ENCODE data around the gene RNLS.

RNLS gene

DNA sequence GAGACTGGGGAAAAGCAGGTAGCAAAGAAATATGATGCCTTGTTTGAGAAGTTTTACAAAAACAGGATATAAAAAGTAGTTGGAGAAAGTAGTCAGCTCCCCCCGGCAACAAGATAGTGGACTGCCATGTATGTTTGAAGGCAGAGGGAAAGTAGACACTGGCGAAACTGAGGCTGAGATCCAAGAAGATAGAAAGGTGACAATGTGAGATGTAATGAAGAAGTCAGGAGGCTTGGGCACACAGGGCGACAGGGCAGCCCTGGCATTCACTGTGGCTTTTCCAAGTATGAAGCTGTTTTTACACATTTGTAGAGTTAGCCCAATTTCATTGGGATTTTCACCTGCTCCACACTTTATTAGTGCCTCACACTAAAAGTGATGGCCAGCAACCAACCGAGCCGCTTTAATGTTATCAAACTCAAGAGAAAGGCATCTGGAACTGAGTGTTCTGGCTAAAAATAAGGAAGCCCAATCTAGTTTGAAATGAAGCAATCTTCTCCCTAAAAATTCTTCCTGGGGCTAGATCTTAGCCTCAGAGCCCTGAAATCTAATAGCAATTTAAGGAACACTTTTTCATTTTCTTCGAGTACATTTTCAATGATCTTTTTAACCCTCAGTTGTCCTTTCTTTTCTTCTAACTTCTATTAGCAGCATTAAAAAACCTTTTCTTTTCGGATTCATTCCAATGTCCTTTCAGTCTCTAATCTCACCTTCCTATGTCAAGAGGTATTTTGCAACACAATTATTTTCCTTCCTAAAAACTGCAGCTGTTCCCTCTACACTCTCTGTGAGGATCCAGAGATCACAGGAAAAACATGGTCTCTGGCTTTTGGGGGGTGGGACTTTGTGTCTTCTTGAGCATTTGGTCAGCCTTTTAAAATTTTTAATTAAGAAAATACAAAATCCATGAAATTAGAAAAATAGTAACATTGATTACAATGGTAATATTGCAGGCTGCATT, 108.0 kb downstream of the RNLS start:
- Histone ChIP-seq H3K27me3 (ENCODE audit: control insufficient read depth, insufficient read depth, low read length) (no peaks in the 10 kb centered on the region), H3K9ac (ENCODE audit: low read depth, low read length) (no peak overlapping the region), H3K27ac (ENCODE audit: low read depth, low read length) (no peak overlapping the region), H3K36me3 (ENCODE audit: control insufficient read depth, insufficient read depth, low read length) (no peaks in the 10 kb centered on the region), H3K9me3 (ENCODE audit: control insufficient read depth, insufficient read depth, low read length) (peaks cover 5% of the 10 kb centered on the region; the same call in 1 of the 2 replicates), H3K4me1 (ENCODE audit: control insufficient read depth, insufficient read depth, low read length) (peaks cover 16% of the 10 kb centered on the region), H3K4me3 (ENCODE audit: low read depth, low read length) (no peak overlapping the region)

DNA sequence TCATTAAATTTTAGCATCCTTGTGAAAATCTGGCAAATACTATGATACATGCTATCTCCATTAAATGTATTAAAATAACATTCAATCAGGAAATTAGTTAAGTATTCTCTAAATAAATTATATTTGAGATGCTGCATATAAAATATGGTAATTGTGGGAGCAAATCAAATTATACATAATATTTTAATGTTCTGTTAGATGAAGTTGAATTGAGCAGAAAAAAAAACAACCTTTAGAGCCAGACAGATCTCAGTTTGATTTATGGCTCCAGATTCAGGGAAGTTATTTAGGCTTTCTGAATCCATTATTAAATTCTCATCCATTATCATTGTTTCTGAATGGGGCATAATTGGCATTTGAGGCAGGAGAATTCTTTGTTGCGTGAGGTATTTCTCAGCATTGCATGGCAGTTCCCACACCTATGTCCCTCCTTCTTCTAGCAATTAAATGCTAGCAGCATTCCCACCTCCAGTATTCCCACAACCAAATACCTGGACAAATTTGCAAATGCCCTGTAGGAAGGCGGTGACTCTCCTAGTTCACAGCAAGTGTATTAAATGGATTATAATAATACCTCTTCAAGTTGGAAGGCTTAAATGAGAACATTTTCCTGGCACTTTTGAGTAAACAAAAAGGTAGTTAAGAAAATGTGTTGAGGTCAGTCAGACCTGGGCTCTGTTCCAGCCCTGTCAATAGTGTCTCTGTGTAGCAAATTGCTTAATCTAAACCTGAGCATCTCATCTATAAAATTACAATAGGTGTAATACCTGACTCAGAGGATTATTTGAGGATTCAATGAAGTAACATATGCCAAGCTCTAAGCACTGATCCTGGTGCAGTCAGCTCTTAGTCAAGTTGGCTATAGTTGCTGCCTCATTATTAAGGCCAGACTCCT, 108.9 kb downstream of the RNLS start:
- H3K9ac ChIP-seq (ENCODE audit: low read depth, low read length), result no peak overlapping the region
- no peak overlapping the region for H3K27ac ChIP-seq (ENCODE audit: low read depth, low read length)
- no peaks in the 10 kb centered on the region for H3K27me3 ChIP-seq (ENCODE audit: control insufficient read depth, insufficient read depth, low read length)
- no peaks in the 10 kb centered on the region for H3K36me3 ChIP-seq (ENCODE audit: control insufficient read depth, insufficient read depth, low read length)
- H3K4me3 ChIP-seq (ENCODE audit: low read depth, low read length), result no peak overlapping the region
- peaks cover 5% of the 10 kb centered on the region; the same call in 1 of the 2 replicates for H3K9me3 ChIP-seq (ENCODE audit: control insufficient read depth, insufficient read depth, low read length)
- H3K4me1 ChIP-seq (ENCODE audit: control insufficient read depth, insufficient read depth, low read length), result peaks cover 16% of the 10 kb centered on the region

DNA sequence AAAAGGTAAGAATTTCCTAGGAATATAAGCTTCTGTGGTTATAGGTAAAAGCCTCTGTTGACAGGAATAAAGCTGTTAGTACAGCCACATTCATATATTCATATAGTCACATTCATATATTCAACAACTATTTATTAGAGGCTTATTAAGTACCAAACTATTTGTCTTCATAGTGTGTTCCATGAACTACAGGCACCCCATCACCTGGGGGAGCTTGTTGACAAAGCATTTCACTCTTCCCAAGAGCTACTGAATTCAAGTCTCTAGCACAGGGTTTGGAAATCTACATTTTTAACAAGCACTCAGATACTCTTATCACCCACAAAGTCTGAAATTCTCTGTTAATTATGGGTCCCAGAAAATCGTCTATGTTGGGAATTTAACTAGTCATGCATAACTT, 110.6 kb downstream of the RNLS start:
- no peak overlapping the region for H3K27ac ChIP-seq (ENCODE audit: low read depth, low read length)
- H3K36me3 ChIP-seq (ENCODE audit: control insufficient read depth, insufficient read depth, low read length), result no peaks in the 10 kb centered on the region
- no peak overlapping the region for H3K4me3 ChIP-seq (ENCODE audit: low read depth, low read length)
- H3K27me3 ChIP-seq (ENCODE audit: control insufficient read depth, insufficient read depth, low read length), result no peaks in the 10 kb centered on the region
- peaks cover 5% of the 10 kb centered on the region; the same call in 1 of the 2 replicates for H3K9me3 ChIP-seq (ENCODE audit: control insufficient read depth, insufficient read depth, low read length)
- peaks cover 16% of the 10 kb centered on the region for H3K4me1 ChIP-seq (ENCODE audit: control insufficient read depth, insufficient read depth, low read length)
- H3K9ac ChIP-seq (ENCODE audit: low read depth, low read length), result no peak overlapping the region

- H3K27ac ChIP-seq (ENCODE audit: low read depth, low read length), result no peak overlapping the region
- no peak overlapping the region for H3K9ac ChIP-seq (ENCODE audit: low read depth, low read length)
- no peaks in the 10 kb centered on the region for H3K36me3 ChIP-seq (ENCODE audit: control insufficient read depth, insufficient read depth, low read length)
Measured at GRCh38 chr10:88471899-88472298, 111.2 kb downstream of the RNLS start.

GRCh38 chr10:88467835-88468485, 115.2 kb downstream of the RNLS start:
- H3K9me3 ChIP-seq (ENCODE audit: control insufficient read depth, insufficient read depth, low read length), result peaks cover 5% of the 10 kb centered on the region; the same call in 1 of the 2 replicates
- H3K36me3 ChIP-seq (ENCODE audit: control insufficient read depth, insufficient read depth, low read length), result no peaks in the 10 kb centered on the region
- no peak overlapping the region for H3K27ac ChIP-seq (ENCODE audit: low read depth, low read length)
- 0 out of 2 replicates have a peak, but pooled peaks cover 2% of the 10 kb centered on the region for H3K27me3 ChIP-seq (ENCODE audit: control insufficient read depth, insufficient read depth, low read length)
- no peak overlapping the region for H3K9ac ChIP-seq (ENCODE audit: low read depth, low read length)
- H3K4me1 ChIP-seq (ENCODE audit: control insufficient read depth, insufficient read depth, low read length), result peaks cover 4% of the 10 kb centered on the region; the same call in 1 of the 2 replicates
- H3K4me3 ChIP-seq (ENCODE audit: low read depth, low read length), result no peak overlapping the region

More at GRCh38 chr10:88471899-88472298, 111.2 kb downstream of the RNLS start:
- H3K9me3 ChIP-seq (ENCODE audit: control insufficient read depth, insufficient read depth, low read length), result peaks cover 5% of the 10 kb centered on the region; the same call in 1 of the 2 replicates
- peaks cover 21% of the 10 kb centered on the region for H3K4me1 ChIP-seq (ENCODE audit: control insufficient read depth, insufficient read depth, low read length)
- no peaks in the 10 kb centered on the region for H3K27me3 ChIP-seq (ENCODE audit: control insufficient read depth, insufficient read depth, low read length)
- no peak overlapping the region for H3K4me3 ChIP-seq (ENCODE audit: low read depth, low read length)

DNA sequence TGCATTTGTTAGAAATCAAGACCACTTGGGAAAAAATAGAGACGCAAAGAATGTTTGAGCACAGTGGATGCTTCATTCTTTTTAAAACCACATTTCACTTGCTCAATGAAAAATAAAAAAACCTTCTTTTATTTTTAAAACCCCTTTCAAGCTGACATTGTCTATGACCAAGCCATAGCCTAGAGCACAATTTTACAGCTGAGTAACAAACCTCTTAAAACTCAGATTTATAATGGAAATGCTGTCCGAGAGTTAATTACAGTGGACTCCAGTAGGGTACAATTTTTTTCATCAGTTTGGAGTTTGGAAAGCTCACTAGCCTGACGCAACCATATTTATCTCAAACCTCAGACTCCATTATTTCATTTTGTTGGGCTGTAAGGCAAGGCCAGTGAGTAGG, 116.3 kb downstream of the RNLS start:
- Histone ChIP-seq H3K9ac (ENCODE audit: low read depth, low read length) (no peak overlapping the region), H3K27ac (ENCODE audit: low read depth, low read length) (no peak overlapping the region), H3K4me1 (ENCODE audit: control insufficient read depth, insufficient read depth, low read length) (peaks cover 4% of the 10 kb centered on the region; the same call in 1 of the 2 replicates), H3K36me3 (ENCODE audit: control insufficient read depth, insufficient read depth, low read length) (no peaks in the 10 kb centered on the region), H3K9me3 (ENCODE audit: control insufficient read depth, insufficient read depth, low read length) (peaks cover 5% of the 10 kb centered on the region; the same call in 1 of the 2 replicates), H3K27me3 (ENCODE audit: control insufficient read depth, insufficient read depth, low read length) (0 out of 2 replicates have a peak, but pooled peaks cover 2% of the 10 kb centered on the region), H3K4me3 (ENCODE audit: low read depth, low read length) (no peak overlapping the region)

DNA sequence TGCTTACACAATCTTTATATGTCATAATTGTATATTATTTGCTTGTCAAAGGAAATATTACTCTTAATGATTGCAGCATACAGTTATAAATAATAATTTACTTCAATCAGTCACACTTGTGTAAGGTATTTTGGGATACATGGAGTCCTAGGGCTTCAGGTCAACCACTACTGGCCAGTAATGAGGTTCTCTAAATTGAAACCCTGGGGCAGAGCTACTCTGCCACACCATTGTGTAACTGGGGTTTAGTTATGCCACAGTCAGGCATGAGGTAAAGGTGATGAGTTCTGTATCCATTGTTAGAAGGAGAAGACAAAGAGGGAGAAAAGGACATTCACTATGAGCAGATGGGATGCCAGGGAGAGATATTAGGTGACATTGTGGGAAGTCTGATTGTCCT, 117.4 kb downstream of the RNLS start:
- H3K4me3 ChIP-seq (ENCODE audit: low read depth, low read length), result no peak overlapping the region
- no peak overlapping the region for H3K27ac ChIP-seq (ENCODE audit: low read depth, low read length)
- H3K27me3 ChIP-seq (ENCODE audit: control insufficient read depth, insufficient read depth, low read length), result 0 out of 2 replicates have a peak, but pooled peaks cover 2% of the 10 kb centered on the region
- no peaks in the 10 kb centered on the region for H3K9me3 ChIP-seq (ENCODE audit: control insufficient read depth, insufficient read depth, low read length)
- H3K9ac ChIP-seq (ENCODE audit: low read depth, low read length), result no peak overlapping the region
- no peaks in the 10 kb centered on the region for H3K36me3 ChIP-seq (ENCODE audit: control insufficient read depth, insufficient read depth, low read length)
- peaks cover 4% of the 10 kb centered on the region; the same call in 1 of the 2 replicates for H3K4me1 ChIP-seq (ENCODE audit: control insufficient read depth, insufficient read depth, low read length)

DNA sequence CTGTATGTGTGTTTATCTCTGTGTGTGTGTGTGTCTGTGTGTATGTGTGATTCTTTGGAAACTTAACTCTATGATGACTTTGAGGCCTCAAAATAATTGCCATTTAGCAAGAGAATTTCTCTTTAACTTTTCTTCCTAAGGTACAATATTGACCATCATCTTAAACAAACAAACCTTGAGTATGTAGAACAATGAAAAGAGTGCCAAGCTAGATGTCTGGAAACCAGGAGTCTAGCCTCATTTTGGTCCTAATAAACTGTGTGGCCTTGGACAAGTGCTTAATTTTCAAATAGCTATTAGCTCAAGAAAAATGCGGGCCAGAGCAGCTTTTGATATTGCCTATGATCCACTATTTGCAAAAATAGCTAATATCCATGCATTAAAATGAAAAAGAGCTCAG, 119.3 kb downstream of the RNLS start:
- Histone ChIP-seq H3K4me3 (ENCODE audit: low read depth, low read length) (no peak overlapping the region), H3K27me3 (ENCODE audit: control insufficient read depth, insufficient read depth, low read length) (0 out of 2 replicates have a peak, but pooled peaks cover 2% of the 10 kb centered on the region), H3K9me3 (ENCODE audit: control insufficient read depth, insufficient read depth, low read length) (no peaks in the 10 kb centered on the region), H3K36me3 (ENCODE audit: control insufficient read depth, insufficient read depth, low read length) (no peaks in the 10 kb centered on the region), H3K4me1 (ENCODE audit: control insufficient read depth, insufficient read depth, low read length) (peaks cover 4% of the 10 kb centered on the region; the same call in 1 of the 2 replicates), H3K27ac (ENCODE audit: low read depth, low read length) (no peak overlapping the region), H3K9ac (ENCODE audit: low read depth, low read length) (no peak overlapping the region)

DNA sequence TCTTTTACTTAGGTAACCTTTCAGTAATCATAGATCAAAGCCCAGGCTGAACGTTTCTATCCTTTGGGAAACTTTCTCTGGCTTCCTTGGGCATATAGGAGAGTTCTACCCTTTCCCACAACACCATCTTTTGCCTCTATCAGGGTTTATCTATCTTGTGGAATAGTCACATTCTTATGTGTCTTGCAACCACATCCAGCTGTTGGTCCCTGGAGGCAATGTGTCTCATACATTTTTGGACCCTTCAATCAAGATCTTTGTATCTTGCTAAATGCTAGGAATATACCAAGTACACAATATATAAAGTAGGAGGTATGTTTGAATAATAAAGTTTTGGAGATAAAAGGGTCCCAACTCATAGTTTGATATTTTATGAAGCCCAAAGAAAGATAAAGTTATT, 121.7 kb downstream of the RNLS start:
- Histone ChIP-seq H3K4me1 (ENCODE audit: control insufficient read depth, insufficient read depth, low read length) (no peaks in the 10 kb centered on the region), H3K27ac (ENCODE audit: low read depth, low read length) (no peak overlapping the region), H3K9ac (ENCODE audit: low read depth, low read length) (no peak overlapping the region), H3K4me3 (ENCODE audit: low read depth, low read length) (no peak overlapping the region), H3K27me3 (ENCODE audit: control insufficient read depth, insufficient read depth, low read length) (0 out of 2 replicates have a peak, but pooled peaks cover 2% of the 10 kb centered on the region), H3K9me3 (ENCODE audit: control insufficient read depth, insufficient read depth, low read length) (no peaks in the 10 kb centered on the region), H3K36me3 (ENCODE audit: control insufficient read depth, insufficient read depth, low read length) (no peaks in the 10 kb centered on the region)

DNA sequence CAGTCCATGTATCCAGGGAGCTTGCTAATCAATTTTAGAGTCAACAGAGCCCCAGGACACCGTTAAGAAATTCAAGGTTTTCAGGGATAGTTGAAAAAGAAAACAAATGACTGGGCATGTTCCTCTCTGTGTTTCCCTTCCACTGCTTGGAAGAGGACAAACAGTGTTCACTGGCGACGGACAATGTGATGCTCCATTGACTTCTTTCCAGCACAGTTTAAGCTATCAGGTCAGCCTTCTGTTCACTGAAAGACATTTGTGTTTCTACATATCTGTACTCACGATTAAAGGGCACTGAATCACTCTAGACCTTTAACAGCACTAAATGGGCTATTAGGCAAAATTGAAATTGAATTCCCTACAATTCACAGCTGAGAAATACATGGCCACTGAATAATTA, 123.6 kb downstream of the RNLS start:
- Histone ChIP-seq H3K9ac (ENCODE audit: low read depth, low read length) (no peak overlapping the region), H3K27ac (ENCODE audit: low read depth, low read length) (no peak overlapping the region), H3K4me3 (ENCODE audit: low read depth, low read length) (no peak overlapping the region), H3K27me3 (ENCODE audit: control insufficient read depth, insufficient read depth, low read length) (no peaks in the 10 kb centered on the region), H3K36me3 (ENCODE audit: control insufficient read depth, insufficient read depth, low read length) (no peaks in the 10 kb centered on the region), H3K4me1 (ENCODE audit: control insufficient read depth, insufficient read depth, low read length) (no peaks in the 10 kb centered on the region), H3K9me3 (ENCODE audit: control insufficient read depth, insufficient read depth, low read length) (no peaks in the 10 kb centered on the region)

Measured in HUES48 (cell line).